T-helper 1 cell (primary cell): ENCODE results near the gene TBC1D16.

Experiments
- DNase-seq, 5 donors: peaks; one replicate each; pipeline ENCODE4 v3.0.0-alpha.2; 2012 to 2020

Gene TBC1D16

DNA sequence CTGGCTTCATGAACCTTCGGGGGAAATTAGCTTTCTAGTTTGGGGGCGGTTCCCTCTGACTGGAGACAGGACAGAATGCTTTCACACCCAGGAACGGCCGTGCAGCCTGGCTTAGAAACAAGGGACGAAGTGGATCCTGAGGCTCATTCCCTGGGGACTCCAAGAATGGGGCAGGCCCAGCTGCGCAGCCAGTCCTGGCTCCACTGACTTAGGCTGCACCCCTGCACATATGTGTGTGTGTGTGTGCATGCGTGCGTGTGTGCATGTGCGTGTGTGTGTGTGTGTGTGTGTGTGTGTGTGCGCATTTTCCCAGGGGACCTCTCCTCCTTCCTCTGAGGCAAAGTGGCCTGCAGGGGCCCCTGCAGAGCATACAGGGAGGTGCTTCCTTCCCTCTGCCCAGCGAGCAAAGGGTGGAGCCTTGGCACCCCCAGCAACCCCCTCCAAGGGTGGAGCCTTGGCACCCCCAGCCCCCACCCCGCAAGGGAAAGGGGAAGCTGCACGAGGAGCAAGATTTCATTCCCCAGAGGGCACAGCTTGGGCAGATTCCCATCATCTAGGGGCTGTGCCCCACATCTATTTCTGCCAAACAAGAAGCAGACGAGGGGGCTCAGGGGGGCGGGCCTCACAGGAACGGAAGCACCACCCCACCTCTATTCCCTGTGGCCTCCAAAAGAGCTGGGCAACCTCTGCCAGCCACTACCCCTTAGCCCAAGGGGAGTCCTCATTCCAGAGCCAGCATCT, 98.9 kb downstream of the TBC1D16 start:
- DNase-seq, result no peak

DNA sequence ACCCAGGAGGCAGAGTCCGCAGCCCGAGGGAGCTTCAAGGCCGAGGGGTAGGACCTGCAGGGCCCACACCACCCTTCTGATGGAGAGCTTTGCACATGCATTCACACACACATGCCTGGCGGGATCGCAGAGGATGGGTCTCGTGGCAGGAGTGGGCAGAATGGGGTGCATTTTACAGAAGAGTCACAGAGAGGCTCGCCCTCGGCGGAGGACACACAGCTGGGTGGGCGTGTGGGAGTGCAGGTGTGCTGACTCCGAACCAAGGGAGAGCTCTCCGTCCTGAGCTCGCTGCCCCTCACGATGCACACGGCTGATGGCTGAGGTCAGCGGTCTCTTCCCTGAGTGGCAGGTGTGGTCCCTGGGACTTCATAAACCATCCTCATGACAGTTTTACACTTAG, 99.6 kb downstream of the TBC1D16 start:
- DNase-seq, result no peak

DNA sequence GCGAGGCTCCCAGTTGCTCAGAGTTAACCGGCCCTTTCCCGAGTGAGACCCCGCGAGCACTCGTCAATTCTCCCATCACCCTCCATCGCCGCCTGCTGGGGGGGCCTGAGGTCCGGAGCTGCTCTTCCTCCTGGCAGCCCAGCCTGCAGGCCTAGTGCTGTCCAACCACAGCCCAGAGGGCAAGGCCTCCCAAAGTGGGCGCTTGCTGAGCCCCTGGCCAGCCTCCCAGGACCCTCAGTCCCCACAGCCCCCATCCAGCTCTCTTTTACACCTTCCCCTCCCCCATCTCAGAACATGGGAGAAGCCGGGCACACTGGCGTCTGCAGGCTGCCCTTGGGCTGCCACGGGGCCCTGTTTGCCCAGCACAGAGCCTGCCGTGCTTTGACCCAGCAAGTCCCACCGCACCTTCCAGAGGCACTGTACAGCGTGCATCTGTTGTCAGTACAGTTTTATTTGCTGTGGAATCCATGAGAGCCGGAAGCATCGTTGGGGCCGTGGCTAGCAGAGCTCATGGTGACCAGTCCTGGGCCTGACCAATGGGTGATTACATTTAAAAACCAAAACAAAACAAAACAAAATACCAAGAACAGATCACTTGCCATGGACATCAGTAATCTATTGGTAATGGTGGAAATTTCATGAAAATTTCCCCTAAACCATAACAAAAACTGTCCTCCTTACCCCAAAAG, 100.3 kb downstream of the TBC1D16 start:
- no peak for DNase-seq

DNA sequence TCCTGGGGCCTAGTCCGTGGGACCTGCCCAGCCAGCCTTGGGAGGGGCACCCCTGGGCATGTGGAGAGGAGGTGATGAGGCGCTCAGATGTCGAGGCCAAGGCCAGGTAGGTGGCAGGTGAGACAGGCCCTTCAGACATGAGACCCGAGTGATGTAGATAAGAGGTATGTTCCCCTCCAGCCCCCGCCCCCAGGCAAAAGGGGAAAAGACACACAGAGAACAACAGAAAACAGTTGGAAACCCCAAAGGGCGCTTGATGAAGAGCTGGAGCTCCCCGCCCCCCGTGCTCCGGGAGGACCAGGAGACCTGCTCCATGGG, 101.1 kb downstream of the TBC1D16 start:
- DNase-seq, result no peak

DNA sequence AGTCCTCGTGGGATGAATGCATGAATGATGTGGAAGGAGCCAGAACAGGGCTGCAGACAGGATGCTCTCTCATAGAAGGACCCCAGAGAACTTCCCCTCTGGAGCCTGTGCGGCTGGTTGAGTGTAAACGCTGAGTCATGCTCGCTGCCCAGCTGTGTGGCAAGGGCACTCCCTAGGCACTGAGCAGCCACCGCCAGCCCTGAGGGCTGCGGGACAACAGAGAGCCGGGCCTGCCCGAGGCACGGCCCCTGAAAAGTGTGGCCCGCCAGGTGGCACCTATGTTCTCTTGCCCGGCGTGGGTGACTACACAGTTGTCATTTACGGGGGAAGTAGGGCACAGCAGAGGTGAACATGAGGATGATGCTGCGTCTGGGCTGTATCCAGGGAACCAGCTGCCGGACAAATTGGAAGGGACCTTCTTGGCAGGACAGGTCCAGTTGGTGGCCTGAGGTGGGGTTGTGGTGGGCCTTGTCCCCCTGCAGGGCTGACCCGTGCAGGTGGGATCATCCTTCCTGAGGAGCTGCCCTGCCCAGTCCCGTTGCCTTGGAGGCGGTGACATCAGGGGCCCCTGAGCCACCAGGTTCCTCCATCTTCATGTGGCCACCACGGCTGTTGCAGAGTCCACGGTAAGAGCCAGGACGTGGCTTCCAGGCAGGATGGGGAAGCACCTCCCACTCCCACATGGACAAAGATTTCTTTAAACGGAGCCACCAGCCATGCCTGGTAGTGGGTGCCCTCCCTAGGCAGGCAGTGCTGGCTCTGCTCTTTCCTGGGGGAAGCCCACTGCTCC, 101.6 kb downstream of the TBC1D16 start:
- peak in 1 of 5 donors; percentile 58 for DNase-seq

DNA sequence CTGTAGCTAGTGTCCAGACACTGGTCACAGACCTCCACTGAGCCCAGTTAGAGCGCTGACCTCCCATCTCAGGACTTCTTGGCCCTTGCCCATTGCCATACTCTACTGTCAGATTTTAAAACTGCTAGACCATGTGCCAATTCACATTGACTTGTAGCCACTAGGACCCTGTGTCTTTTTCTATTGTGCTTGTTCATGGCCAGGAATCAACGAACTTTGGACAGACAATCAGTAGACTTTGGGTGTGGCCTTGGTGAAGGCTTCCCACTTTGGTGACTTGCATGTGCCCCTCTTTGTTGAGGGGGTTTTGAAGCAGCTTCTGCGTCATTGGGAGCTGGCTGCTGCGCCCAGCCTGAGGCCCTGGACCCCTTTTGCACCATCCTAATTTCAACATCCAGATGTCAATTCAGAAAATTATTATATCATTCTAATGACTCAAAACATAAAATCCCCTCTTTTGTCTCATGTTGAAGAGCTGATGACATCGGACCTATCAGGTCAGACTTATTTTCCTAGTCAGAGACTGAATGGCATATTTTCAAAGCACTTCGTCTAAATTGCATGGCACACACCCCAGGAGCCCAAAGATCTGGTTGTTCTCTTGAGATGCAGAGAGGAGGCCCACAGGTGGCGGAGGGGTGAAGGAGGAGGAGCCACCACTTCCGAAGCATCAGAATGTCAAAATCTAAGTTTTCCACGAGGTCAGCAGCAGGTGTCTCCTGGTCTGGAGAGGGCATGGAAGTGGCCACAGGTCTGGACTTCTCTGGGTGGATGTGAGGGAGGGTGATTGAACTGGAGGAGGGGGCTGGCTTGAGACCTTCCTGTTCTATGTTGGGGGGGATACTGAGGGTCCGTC, 103.0 kb downstream of the TBC1D16 start:
- DNase-seq, result no peak

DNA sequence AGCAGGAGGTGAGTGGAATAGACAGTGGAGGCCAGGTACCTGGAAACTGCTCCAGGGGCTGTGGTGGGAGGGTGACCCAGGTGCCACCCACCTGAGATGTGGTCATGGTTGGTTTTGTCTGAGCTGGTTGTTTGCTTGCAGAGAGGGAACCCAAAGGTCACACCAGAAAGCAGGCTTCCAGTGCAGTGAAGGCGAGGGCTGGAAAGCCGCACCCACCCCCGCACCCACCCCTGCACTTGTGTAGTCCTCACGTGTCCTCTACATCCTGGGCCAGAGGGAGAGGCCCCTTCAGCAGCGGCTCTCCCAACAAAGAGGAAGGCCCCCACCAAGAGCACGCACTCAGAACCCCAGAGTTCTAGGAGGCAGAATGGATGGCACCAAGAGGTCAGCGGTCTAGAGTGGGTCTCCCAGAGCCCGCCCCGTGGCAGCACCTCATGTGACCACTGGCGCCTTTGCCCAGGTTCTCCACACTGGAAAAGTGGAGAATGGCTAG, 103.8 kb downstream of the TBC1D16 start:
- DNase-seq, result no peak

DNA sequence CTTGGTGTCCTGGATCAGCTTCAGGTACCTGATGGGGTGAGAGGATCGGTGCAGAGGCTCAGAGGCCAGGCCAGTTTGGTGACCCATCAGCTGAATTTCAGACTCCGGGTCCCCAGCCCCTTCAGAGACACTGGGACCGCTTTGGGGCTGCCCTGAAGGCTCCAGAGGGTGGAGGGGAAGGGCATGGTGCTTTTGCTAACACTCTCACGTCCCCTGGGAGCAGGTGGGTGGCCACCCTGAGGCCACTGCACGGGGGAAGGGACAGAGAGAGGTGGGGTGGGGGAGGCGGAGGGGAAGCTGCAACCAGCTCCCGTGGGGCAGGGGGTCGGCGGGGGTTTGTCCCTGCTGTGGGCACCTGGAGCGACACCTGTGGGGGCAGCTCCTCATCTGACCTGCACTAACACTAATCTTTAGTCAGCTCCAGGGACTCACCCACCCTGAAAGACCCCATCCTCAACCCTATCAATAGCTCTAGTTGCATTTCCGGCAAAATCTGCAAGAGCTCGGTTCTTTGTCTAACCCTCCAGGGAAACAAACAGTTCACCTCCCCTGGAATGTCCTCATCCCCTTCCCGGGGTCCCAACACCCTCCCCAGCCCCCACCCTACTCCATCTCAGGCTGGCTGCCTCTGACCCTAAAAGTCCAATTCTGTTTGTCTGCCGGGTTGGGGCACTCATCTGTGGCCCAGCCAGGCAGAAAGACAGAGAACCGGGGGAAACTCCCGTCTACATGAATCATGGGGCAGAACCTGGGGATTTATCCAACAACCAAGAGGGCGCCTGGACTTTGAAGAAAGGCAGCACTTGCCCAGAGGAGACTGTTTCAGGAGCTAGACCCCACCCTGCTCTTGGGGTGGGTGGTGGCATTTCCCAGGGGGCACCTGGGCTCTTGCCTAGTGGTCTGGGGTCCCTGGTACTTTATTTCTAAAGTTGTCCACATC, 104.5 kb downstream of the TBC1D16 start:
- DNase-seq, result no peak

DNA sequence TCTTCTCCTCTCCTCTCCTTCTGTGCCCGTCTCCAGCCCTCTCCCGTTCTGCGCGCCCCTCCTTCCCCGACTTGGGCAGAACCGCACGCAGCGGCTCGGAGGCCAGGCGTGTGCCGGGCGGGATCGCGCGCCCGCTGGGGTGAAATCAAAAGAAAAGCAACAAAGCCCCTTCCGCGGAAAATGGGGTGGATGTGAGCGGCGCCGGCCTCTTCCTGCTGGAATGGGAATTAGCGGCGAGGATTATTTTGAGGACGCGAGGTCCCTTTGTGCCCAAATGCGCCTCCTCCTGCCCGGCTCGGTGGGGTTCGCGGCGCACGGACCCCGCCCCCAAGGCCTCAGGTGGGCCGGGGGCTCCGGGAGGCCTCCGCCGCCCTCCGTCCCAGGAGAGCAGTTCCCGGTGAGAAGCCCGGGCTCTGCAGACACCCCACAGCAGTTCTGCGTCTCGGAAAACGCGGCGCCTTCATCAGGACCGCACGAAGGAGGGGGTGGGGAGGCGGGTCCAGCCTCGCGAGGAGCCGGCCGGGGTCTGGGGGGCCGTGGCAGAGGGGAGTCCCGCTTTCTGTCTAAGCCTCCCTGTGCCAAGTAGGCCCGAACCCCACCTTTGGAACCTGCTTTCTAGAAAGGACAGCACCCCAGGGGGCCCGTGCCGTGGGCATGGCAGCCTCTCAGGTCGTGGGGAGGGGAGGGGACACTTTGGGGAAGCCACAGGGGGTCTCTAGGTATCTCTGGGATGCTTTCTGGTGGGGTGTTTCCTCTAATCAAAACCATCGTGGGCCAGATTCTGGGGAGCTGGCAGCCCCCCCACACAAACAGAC, 105.4 kb downstream of the TBC1D16 start:
- DNase-seq, result no peak

DNA sequence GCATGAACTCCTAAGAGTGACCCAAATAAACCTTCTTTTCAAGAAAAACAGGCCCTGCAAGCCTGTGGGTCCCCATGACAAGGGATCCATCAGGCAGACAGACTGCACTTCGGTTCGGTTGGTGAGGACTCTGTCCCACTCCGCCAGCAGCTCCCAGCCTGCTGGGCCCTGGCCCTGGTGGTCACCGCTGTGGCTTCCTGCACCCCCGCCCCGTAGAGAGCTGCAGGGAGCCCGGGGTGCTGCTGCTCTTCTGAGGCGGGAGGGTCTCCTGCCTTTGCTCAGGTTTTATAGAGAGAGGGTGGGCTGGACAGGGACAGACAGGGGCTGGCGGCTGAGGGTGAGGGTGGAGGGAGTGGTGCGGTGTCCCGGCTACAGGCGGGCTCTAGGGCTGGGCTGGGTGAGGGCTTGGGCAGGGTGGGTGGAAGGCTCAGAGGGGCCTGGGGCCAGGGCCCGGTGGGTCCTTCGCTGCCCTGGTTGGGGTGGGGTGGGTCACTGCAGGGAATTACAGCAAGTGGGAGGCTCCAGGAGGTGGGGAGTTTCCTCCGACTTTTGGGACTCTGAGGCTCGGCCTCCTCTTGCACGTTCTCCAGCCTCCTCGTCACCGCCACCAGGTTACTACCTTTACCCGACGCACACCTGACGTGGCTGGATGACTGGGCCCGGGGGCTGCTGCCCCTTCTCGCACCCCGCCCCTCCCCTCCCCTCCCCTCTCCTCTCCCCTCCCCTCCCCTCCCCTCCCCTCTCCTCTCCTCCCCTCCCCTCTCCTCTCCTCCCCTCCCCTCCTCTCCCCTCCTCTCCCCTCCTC, 106.2 kb downstream of the TBC1D16 start:
- DNase-seq, result no peak

DNA sequence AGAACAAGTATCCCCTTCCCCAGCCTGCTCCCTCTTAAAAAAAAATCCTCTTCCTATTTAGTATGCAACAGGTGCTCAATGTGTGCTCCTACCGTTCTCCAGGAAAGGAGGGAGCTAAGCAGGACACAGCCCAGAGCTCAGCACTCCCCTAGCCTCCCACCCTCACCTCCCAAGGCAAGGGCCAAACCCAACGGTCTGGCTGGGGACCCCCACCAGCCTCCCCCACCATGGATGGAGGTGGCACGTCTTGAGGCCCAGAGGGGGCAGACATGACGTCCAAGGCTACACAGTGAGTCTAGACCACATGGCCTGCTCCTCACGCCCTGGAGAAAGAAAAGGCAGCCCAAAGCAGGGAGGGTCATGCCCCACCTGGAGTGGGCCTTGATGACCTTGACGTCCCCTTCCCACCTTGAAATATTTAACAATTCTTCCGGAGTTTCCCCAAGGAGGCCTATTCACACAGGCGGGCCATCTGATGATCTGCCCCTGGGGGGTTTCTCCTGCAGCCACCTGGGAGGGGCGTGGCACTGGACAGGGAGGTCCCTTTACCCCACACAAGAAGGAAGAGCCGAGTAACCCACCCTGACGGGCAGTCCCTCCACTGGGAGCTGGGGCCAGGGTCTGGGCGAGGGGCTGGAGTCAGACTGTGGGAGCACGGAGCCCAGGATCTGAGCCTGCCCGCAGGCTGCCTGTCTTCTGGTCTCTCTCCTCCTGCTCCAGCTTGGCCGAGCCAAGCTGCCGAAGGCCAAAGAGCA, 107.0 kb downstream of the TBC1D16 start:
- DNase-seq, result no peak

DNA sequence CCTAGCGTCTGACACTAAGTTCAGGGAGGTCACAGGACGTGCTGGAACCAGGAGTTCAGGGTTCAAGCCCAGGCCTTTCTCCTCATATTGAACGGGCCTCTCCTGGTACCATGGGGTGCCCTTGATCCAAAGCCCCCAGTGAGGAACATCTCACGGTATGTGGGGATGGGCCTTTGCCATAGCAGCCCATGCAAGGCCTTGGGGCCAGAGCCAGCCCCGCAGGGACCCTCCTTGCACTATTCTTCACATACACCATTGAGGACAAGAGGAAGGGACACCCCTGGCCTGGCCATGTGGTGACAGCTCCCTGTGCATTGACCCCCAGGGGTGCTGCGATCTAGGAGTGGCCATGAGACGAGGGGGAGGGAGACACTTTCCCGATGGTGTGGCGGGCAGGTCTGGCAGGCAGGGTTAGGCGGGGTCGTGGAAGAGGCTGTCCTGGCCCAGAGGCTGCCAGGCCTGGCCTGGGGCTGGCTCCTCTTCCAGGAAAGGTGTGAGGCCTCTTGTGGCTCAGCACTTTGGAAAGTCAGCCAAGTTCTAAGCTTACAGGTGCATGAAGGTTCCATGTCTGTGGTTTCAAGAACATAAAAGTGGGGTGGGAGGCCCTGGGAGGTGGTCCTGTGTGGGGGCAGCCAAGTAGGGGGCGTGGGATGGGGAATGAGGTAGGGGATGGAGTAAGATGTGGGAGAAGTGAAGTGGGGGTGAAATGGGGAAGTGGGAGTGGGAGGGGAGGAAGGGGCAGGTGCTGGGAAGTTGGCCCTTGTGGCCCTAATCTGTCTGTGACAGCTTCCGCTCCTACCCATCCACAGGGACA, 107.8 kb downstream of the TBC1D16 start:
- DNase-seq, result no peak

DNA sequence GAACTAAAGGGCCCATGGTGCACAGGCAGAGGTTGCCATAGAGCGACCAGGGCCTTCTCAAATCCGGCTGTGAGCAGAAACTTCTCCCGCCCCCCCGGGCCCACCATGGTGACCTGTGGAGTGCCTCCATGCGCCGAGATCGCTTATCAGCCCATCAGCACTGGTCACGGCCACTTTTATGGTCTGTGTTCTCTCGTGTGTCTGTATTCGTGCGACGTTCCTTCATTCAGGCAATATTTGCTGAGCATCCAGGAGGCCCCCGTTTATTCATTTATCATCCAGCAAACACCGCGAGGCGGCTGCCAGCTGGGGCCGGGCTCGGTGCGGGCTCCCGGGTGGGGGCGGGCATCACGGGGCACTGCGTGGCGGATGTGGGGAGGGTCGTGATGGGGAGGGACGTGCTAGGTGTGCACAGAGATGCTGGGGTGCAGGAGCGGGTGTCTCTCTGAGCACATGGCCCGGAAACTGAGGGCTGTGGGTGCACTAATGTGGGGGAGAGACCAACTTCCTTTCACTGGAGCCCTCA, 108.5 kb downstream of the TBC1D16 start:
- DNase-seq, result no peak

DNA sequence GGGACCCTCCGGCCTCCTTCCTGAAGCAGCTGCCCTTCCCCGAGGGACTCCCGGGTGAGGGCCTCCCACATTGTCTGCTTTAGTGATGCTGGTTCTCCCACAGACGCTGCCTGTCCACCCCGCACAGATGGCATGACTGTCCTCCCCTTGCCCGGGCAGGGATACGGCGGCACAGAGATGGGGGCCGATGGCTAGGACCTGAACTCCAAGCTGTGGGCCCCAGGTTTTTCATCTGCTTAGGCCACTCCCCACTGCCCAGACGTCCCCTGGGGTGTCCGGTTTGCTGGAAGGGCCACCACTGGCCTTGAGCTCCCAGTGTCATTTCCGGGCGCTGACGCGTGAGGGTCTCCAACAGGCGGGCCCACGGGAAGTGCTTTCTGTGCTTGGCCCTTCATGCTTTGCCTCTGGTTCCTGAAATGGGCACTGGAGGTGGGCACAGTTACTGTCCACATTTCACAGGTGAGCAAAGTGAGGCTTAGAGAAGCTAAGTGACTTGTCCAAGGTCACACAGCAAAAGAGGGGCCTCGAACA, 109.0 kb downstream of the TBC1D16 start:
- no peak for DNase-seq

DNA sequence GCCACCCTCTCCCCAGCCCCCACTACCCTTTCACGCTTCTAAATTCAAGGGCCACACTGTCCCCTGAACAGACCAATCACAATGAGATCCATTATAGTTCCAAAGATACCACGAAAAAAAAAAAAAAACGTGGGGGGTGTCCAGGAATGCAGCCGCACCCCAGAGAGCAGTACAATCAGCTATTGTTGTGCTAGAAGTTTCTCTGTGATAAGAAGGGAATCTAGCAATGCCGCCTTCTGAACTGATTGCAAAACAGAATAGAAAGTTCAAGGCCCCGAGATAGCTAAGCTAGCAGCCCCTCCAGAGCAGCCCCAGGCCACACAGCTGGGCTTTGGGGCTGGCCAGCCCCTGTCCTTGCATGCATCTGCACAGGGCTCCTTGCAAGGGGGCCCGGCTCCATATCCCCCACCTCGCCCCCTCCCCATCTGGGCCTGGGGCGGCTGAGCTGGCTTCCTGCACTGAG, 109.5 kb downstream of the TBC1D16 start:
- DNase-seq, result no peak

DNA sequence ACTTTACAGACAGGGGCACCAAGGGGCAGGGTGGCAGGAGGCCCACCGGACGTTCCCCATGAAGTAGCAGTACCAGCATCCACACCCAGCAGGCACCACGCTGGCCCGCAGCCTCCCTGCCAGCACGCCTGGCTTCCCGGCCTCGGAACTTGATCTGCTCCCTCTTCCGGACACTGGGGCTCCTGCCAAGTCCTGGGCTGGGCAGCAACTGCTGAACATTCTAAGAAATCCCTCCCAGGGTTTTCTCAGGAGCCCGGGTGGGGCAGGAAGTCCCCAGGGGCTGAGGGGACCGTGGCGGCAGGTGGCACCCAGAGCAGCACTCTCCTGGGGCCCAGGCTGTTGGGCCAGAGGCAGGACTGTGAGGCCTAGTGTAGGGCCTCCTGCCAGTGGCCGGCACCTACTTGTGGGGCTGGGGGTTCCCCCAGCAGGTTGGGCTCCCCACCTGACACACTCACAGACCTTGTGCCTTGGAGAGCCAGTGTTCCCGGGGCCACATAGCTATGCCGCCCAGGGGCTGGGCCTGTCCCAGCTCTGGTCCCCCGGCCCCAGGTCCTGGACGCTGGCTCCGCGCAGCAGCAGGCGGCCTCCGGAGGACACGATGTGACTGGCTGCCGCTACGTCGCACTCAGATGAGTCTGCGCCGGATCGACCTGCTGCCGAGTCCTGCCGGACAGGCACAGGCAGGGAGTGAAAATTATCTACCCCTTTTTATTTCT, 110.3 kb downstream of the TBC1D16 start:
- peak in 1 of 5 donors; percentile 43 for DNase-seq

DNA sequence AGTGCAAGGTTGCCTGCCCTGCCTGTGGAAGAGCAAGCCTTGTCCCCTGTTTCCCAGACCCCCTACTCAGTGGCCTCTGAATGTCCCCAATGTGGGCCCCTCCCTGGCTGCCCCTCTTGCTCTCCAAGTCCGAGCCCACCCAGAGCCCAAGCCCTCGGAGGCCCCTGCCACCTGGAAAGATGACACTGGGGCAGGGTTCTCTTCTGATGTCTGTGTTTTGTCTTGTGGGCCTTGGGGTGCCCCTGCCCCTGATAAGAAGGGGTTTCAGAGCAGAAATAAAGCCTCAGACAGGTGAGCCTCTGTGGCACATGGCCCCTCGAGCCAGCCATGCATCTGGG, 111.1 kb downstream of the TBC1D16 start:
- no peak for DNase-seq
